NCI-H1417 treated with DMSO at 0.1 percent for 48 hours (cell line): ENCODE measurements around the gene TSPEAR.
"Not testable (repeated sequence)": the region's sequence is repeated elsewhere in the genome, so short reads cannot be mapped to it uniquely, and the experiment has no call there.

Source experiments
- DNase-seq: peaks from one replicate; lab custom pipeline; 2025; lab: John Stamatoyannopoulos, UW

TSPEAR gene

GRCh38 chr21:44702111-44702972 is 9.0 kb downstream of the TSPEAR start:
- DNase-seq: no peak

- no peak for DNase-seq
Measured at GRCh38 chr21:44701541-44701940, 9.8 kb downstream of the TSPEAR start.

GRCh38 chr21:44701023-44701400 is 10.4 kb downstream of the TSPEAR start:
- no peak for DNase-seq

- no peak for DNase-seq
Measured at GRCh38 chr21:44700101-44701022, 11.0 kb downstream of the TSPEAR start.

- DNase-seq: no peak
Measured at GRCh38 chr21:44699502-44700001, 11.8 kb downstream of the TSPEAR start.

- no peak for DNase-seq
Measured at GRCh38 chr21:44697811-44698734, 13.3 kb downstream of the TSPEAR start.

GRCh38 chr21:44697172-44697810 is 14.1 kb downstream of the TSPEAR start, which contains the start of gene KRTAP10-12:
TSS of gene KRTAP10-12 (plus strand) at chr21:44697172. CDS start at chr21:44697202, 30 bp downstream.
- not testable (repeated sequence) for DNase-seq

GRCh38 chr21:44696572-44696971 is 14.8 kb downstream of the TSPEAR start:
- no peak for DNase-seq

GRCh38 chr21:44695641-44696040 is 15.7 kb downstream of the TSPEAR start:
- DNase-seq: no peak

GRCh38 chr21:44695184-44695583 is 16.2 kb downstream of the TSPEAR start:
- no peak for DNase-seq

- DNase-seq: no peak
Measured at GRCh38 chr21:44694776-44695175, 16.6 kb downstream of the TSPEAR start.

- no peak for DNase-seq
Measured at GRCh38 chr21:44692798-44693512, 18.4 kb downstream of the TSPEAR start.

- no peak for DNase-seq
Measured at GRCh38 chr21:44691686-44692085, 19.7 kb downstream of the TSPEAR start.

- DNase-seq: not testable (repeated sequence)
Measured at GRCh38 chr21:44689740-44690139, 21.6 kb downstream of the TSPEAR start.

- no peak for DNase-seq
Measured at GRCh38 chr21:44687671-44688070, 23.7 kb downstream of the TSPEAR start.

GRCh38 chr21:44686843-44687561 is 24.4 kb downstream of the TSPEAR start:
- DNase-seq: no peak

GRCh38 chr21:44686000-44686781 is 25.2 kb downstream of the TSPEAR start:
- no peak for DNase-seq

GRCh38 chr21:44685050-44685449 is 26.3 kb downstream of the TSPEAR start:
- not testable (repeated sequence) for DNase-seq

- DNase-seq: no peak
Measured at GRCh38 chr21:44684483-44684882, 26.9 kb downstream of the TSPEAR start.
